ENCODE results near the gene ALDH3A2. TPM values are rescaled to one million over a fixed set of nuclear protein-coding genes. Genes with fewer than 3 reads are reported as not detected.

ALDH3A2 gene
- 10 to 100 TPM; 29.1 to 32.8 TPM for total RNA-seq

GRCh38 chr17:19648475-19649273 is at the start of gene ALDH3A2:
Gene ALDH3A2 (plus strand): TSS chr17:19648751. CDS start chr17:19648972, 221 bp downstream.
- peak within 1 kb of the TSS; percentile 93 for H3K4me3 Mint-ChIP-seq
- ATAC-seq (ENCODE audit: low read depth): peak; percentile 96
- POLR2A ChIA-PET: interaction anchor here (1.0 to 1.7 kb wide), 7 partner anchors 8 to 329 kb away, joined by 3 to 10 read pairs (median 6); partner anchors contain the start of genes AKAP10 and MAPK7
- peaks cover 36% of the 10 kb centered on the region for H3K4me1 Mint-ChIP-seq
- peaks cover 8% of the 10 kb centered on the region for H3K27me3 Mint-ChIP-seq
- peak; percentile 93 for DNase-seq
- peaks cover 13% of the 10 kb centered on the region for H3K36me3 Mint-ChIP-seq
- H3K27ac Mint-ChIP-seq: peak within 1 kb of the TSS; percentile 89
- no peaks in the 10 kb centered on the region for H3K9me3 Mint-ChIP-seq

- H3K27ac Mint-ChIP-seq: no peak overlapping the region
- H3K9me3 Mint-ChIP-seq: no peaks in the 10 kb centered on the region
- POLR2A ChIA-PET: no interaction called here
- DNase-seq: no peak
- no peak overlapping the region for H3K4me3 Mint-ChIP-seq
- H3K4me1 Mint-ChIP-seq: peaks cover 4% of the 10 kb centered on the region
- no peak for ATAC-seq (ENCODE audit: low read depth)
- no peaks in the 10 kb centered on the region for H3K36me3 Mint-ChIP-seq
- peaks cover 6% of the 10 kb centered on the region for H3K27me3 Mint-ChIP-seq
These were observed 38.2 kb upstream of the ALDH3A2 start for GRCh38 chr17:19610311-19610710.

- ATAC-seq (ENCODE audit: low read depth) (no peak), DNase-seq (no peak)
- H3K27me3 Mint-ChIP-seq: peaks cover 6% of the 10 kb centered on the region
- POLR2A ChIA-PET: no interaction called here
- no peak overlapping the region for H3K27ac Mint-ChIP-seq
- H3K4me3 Mint-ChIP-seq: no peak overlapping the region
- no peaks in the 10 kb centered on the region for H3K36me3 Mint-ChIP-seq
- peaks cover 4% of the 10 kb centered on the region for H3K4me1 Mint-ChIP-seq
- no peaks in the 10 kb centered on the region for H3K9me3 Mint-ChIP-seq
These were observed 37.7 kb upstream of the ALDH3A2 start for GRCh38 chr17:19610879-19611278.

GRCh38 chr17:19613979-19614378 is 34.6 kb upstream of the ALDH3A2 start:
- Mint-ChIP-seq H3K36me3 (peaks cover 3% of the 10 kb centered on the region), H3K9me3 (peaks cover 12% of the 10 kb centered on the region), H3K27me3 (peaks cover 8% of the 10 kb centered on the region), H3K4me3 (no peak overlapping the region), H3K4me1 (peaks cover 4% of the 10 kb centered on the region), H3K27ac (no peak overlapping the region)
- DNase-seq (no peak), ATAC-seq (ENCODE audit: low read depth) (no peak)
- POLR2A ChIA-PET: no interaction called here

GRCh38 chr17:19614900-19615299 is 33.7 kb upstream of the ALDH3A2 start:
- Mint-ChIP-seq H3K27me3 (peaks cover 8% of the 10 kb centered on the region), H3K36me3 (peaks cover 3% of the 10 kb centered on the region), H3K4me3 (no peak overlapping the region), H3K27ac (no peak overlapping the region), H3K4me1 (peaks cover 4% of the 10 kb centered on the region), H3K9me3 (peaks cover 21% of the 10 kb centered on the region)
- ATAC-seq (ENCODE audit: low read depth) (no peak), DNase-seq (no peak)
- POLR2A ChIA-PET: no interaction called here

GRCh38 chr17:19618015-19618414 is 30.5 kb upstream of the ALDH3A2 start:
- Mint-ChIP-seq H3K4me1 (peaks cover 4% of the 10 kb centered on the region), H3K27ac (no peak overlapping the region), H3K36me3 (peaks cover 4% of the 10 kb centered on the region), H3K4me3 (no peak overlapping the region), H3K9me3 (peaks cover 28% of the 10 kb centered on the region), H3K27me3 (peaks cover 6% of the 10 kb centered on the region)
- POLR2A ChIA-PET: no interaction called here
- ATAC-seq (ENCODE audit: low read depth) (no peak), DNase-seq (no peak)

- H3K4me1 Mint-ChIP-seq: no peaks in the 10 kb centered on the region
- no peak overlapping the region for H3K4me3 Mint-ChIP-seq
- H3K36me3 Mint-ChIP-seq: peaks cover 4% of the 10 kb centered on the region
- no peak for DNase-seq
- H3K9me3 Mint-ChIP-seq: peaks cover 28% of the 10 kb centered on the region
- POLR2A ChIA-PET: no interaction called here
- no peak for ATAC-seq (ENCODE audit: low read depth)
- H3K27ac Mint-ChIP-seq: no peak overlapping the region
- peaks cover 8% of the 10 kb centered on the region for H3K27me3 Mint-ChIP-seq
These were observed 28.7 kb upstream of the ALDH3A2 start for GRCh38 chr17:19619705-19620325.

- Mint-ChIP-seq H3K4me3 (no peak overlapping the region), H3K27ac (no peak overlapping the region), H3K27me3 (peaks cover 14% of the 10 kb centered on the region), H3K9me3 (peaks cover 27% of the 10 kb centered on the region), H3K4me1 (no peaks in the 10 kb centered on the region), H3K36me3 (peaks cover 4% of the 10 kb centered on the region)
- DNase-seq (no peak), ATAC-seq (ENCODE audit: low read depth) (no peak)
- POLR2A ChIA-PET: no interaction called here
These were observed 26.9 kb upstream of the ALDH3A2 start for GRCh38 chr17:19621697-19622096.

- Mint-ChIP-seq H3K36me3 (no peaks in the 10 kb centered on the region), H3K4me3 (no peak overlapping the region), H3K27me3 (peaks cover 11% of the 10 kb centered on the region), H3K27ac (no peak overlapping the region), H3K9me3 (peaks cover 4% of the 10 kb centered on the region), H3K4me1 (no peaks in the 10 kb centered on the region)
- no peak for ATAC-seq (ENCODE audit: low read depth)
- POLR2A ChIA-PET: no interaction called here
- no peak for DNase-seq
These were observed 22.5 kb upstream of the ALDH3A2 start for GRCh38 chr17:19626079-19626478.

GRCh38 chr17:19629449-19629848 is 19.1 kb upstream of the ALDH3A2 start:
- no peaks in the 10 kb centered on the region for H3K4me1 Mint-ChIP-seq

GRCh38 chr17:19630035-19630434 is 18.5 kb upstream of the ALDH3A2 start:
- Mint-ChIP-seq H3K4me1 (no peaks in the 10 kb centered on the region), H3K27me3 (peaks cover 18% of the 10 kb centered on the region), H3K27ac (no peak overlapping the region), H3K9me3 (no peaks in the 10 kb centered on the region), H3K4me3 (no peak overlapping the region), H3K36me3 (no peaks in the 10 kb centered on the region)
- ATAC-seq (ENCODE audit: low read depth) (no peak), DNase-seq (no peak)
- POLR2A ChIA-PET: no interaction called here

More at GRCh38 chr17:19629449-19629848, 19.1 kb upstream of the ALDH3A2 start:
- POLR2A ChIA-PET: no interaction called here
- DNase-seq: no peak
- no peak for ATAC-seq (ENCODE audit: low read depth)
- Mint-ChIP-seq H3K36me3 (no peaks in the 10 kb centered on the region), H3K27me3 (peaks cover 20% of the 10 kb centered on the region), H3K27ac (no peak overlapping the region), H3K9me3 (no peaks in the 10 kb centered on the region), H3K4me3 (no peak overlapping the region)

GRCh38 chr17:19630661-19631060 is 17.9 kb upstream of the ALDH3A2 start:
- Mint-ChIP-seq H3K9me3 (no peaks in the 10 kb centered on the region), H3K27me3 (peaks cover 17% of the 10 kb centered on the region), H3K4me3 (no peak overlapping the region), H3K36me3 (no peaks in the 10 kb centered on the region), H3K4me1 (no peaks in the 10 kb centered on the region), H3K27ac (no peak overlapping the region)
- POLR2A ChIA-PET: no interaction called here
- DNase-seq (no peak), ATAC-seq (ENCODE audit: low read depth) (no peak)

GRCh38 chr17:19631905-19632304 is 16.6 kb upstream of the ALDH3A2 start:
- POLR2A ChIA-PET: no interaction called here
- Mint-ChIP-seq H3K9me3 (no peaks in the 10 kb centered on the region), H3K27ac (no peak overlapping the region), H3K4me3 (no peak overlapping the region), H3K36me3 (no peaks in the 10 kb centered on the region), H3K27me3 (peaks cover 20% of the 10 kb centered on the region), H3K4me1 (no peaks in the 10 kb centered on the region)
- ATAC-seq (ENCODE audit: low read depth) (no peak), DNase-seq (no peak)
